Mucosa of descending colon (tissue), 3 donors: Measurements from ENCODE around the gene PDE10A. TPM values are rescaled to one million over a fixed set of nuclear protein-coding genes. Genes with fewer than 3 reads are reported as not detected.

Source experiments
- ATAC-seq: fragments of 200-7000 bp; cut with Tn5 transposase; one replicate; pipeline ENCODE4 v1.9.1; 2020; ENCODE audit warnings: mild to moderate bottlenecking, moderate library complexity
- DNase-seq, 3 donors: peaks; one replicate each; pipeline ENCODE4 v3.0.0-alpha.2; 2020
- H3K36me3 ChIP-seq: fragments of 200-600 bp; one replicate; pipeline ENCODE4 v1.8.0; 2021; ENCODE audit warnings: low read depth, mild to moderate bottlenecking
- H3K4me1 ChIP-seq: fragments of 200-600 bp; one replicate; pipeline ENCODE4 v1.8.0; 2021; ENCODE audit warnings: low read depth, mild to moderate bottlenecking
- H3K4me3 ChIP-seq: fragments of 200-600 bp; one replicate; pipeline ENCODE4 v1.8.0; 2021; ENCODE audit warnings: mild to moderate bottlenecking
- H3K9me3 ChIP-seq: fragments of 200-600 bp; one replicate; pipeline ENCODE4 v1.8.0; 2021; ENCODE audit warnings: mild to moderate bottlenecking
- intact Hi-C, 2 donors: fragments of 100-400 bp; cut with DNase I in 1 of 2; cut with micrococcal nuclease in 1 of 2; formaldehyde crosslinking; loops; one replicate each; pipeline versions ENCODE4 v1.11.0 to v1.11.1; 2022; cut with DNase I, micrococcal nuclease
- total RNA-seq, 3 donors: library from RNA; stranded (reverse); fragmentation: NEBNext Ultra II Directional in 2 of 3; extraction: Animal tissue kit (Norgen Biotek cat#: 25700) in 2 of 3; gene quantifications; one replicate each; pipeline versions ENCODE4 v1.2.1 to v1.2.4, GENCODE V29; 2021 to 2023
- TF ChIP-seq, protein P1 (sequence below): fragments of 200-600 bp; IDR thresholded peaks from one replicate; pipeline ENCODE4 v1.8.0; 2022; ENCODE audit warnings: antibody characterized with exemption, mild to moderate bottlenecking
- donor health status: DM: no; HTN: no; CAD: no; lungs with moderate emphysema.
- donor health status: DM: no; HTN: no; CAD: no.
- donor health status: DM: no; HTN: yes; CAD: no.

PDE10A gene
- total RNA-seq, 3 donors from 2014 or later = 1.7 to 18.0 (median 1.7) TPM

DNA sequence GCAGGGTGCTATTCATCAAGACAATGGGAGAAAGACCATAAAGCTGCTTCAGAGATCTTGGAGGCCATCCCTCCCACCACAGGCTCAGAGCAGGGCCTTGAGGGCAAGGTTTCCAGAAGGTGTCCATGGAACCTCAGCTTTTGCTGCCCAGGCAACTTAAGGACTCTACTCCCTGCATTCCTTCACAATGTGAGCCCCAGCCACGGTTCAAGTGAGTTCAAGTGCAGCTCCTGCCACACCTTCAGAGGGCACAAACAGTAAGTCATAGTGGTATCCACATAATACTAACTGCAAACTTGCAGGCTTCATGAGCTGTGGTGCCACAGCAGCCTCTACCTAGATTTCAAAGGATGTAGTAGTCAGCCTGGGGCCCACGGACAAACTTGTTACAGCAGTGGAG lies 209.6 kb downstream of the PDE10A start:
- Histone ChIP-seq H3K4me3 (no peak overlapping the region), H3K36me3 (no peaks in the 10 kb centered on the region), H3K4me1 (no peaks in the 10 kb centered on the region), H3K9me3 (no peaks in the 10 kb centered on the region)
- ATAC-seq = no peak
- intact Hi-C loops = no loop called here
- no peak for DNase-seq
- TF ChIP-seq, protein P1, sequence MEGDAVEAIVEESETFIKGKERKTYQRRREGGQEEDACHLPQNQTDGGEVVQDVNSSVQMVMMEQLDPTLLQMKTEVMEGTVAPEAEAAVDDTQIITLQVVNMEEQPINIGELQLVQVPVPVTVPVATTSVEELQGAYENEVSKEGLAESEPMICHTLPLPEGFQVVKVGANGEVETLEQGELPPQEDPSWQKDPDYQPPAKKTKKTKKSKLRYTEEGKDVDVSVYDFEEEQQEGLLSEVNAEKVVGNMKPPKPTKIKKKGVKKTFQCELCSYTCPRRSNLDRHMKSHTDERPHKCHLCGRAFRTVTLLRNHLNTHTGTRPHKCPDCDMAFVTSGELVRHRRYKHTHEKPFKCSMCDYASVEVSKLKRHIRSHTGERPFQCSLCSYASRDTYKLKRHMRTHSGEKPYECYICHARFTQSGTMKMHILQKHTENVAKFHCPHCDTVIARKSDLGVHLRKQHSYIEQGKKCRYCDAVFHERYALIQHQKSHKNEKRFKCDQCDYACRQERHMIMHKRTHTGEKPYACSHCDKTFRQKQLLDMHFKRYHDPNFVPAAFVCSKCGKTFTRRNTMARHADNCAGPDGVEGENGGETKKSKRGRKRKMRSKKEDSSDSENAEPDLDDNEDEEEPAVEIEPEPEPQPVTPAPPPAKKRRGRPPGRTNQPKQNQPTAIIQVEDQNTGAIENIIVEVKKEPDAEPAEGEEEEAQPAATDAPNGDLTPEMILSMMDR = no peak

- ATAC-seq (no peak), DNase-seq (no peak)
- Histone ChIP-seq H3K36me3 (no peaks in the 10 kb centered on the region), H3K4me3 (no peak overlapping the region), H3K4me1 (no peaks in the 10 kb centered on the region), H3K9me3 (no peaks in the 10 kb centered on the region)
- intact Hi-C loops = no loop called here
- TF ChIP-seq, protein P1 = no peak
Observed at GRCh38 chr6:165451838-165452237, 211.2 kb downstream of the PDE10A start.

- TF ChIP-seq, protein P1 = no peak
- ATAC-seq = no peak
- Histone ChIP-seq H3K4me1 (no peaks in the 10 kb centered on the region), H3K4me3 (no peak overlapping the region), H3K9me3 (no peaks in the 10 kb centered on the region), H3K36me3 (no peaks in the 10 kb centered on the region)
- DNase-seq = no peak
- intact Hi-C loops = loop anchor here in 1 of 2 donors (10.0 kb wide), 1 partner anchor 407 kb away; no protein-coding TSS in a partner anchor
Observed at GRCh38 chr6:165448210-165448609, 214.8 kb downstream of the PDE10A start.

DNA sequence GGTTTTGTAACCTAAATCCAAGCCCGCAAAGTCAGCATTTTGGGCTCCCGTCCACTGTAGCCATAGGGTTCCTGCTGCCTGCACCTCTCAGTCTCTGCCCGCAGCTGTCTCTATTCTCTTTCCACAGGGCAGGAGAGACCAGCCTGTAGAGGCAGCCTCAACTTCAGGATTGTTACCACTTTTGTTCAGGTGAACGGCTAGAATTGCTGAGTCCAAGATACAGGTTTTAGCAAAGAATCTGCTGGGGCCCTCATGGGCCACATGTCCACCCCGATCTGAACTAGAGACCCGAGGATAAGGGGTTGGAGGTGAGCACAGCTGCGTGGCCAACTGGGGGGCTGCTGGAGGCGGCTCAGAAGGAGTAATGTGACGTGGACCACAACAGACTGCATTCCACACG lies 215.9 kb downstream of the PDE10A start:
- H3K4me1 ChIP-seq = no peaks in the 10 kb centered on the region
- no peaks in the 10 kb centered on the region for H3K36me3 ChIP-seq
- DNase-seq (no peak), ATAC-seq (no peak)
- TF ChIP-seq, protein P1 = no peak
- H3K4me3 ChIP-seq = no peak overlapping the region
- no peaks in the 10 kb centered on the region for H3K9me3 ChIP-seq
- intact Hi-C loops = loop anchor here in 1 of 2 donors (10.0 kb wide), 1 partner anchor 408 kb away; no protein-coding TSS in a partner anchor

- Histone ChIP-seq H3K9me3 (no peaks in the 10 kb centered on the region), H3K4me1 (no peaks in the 10 kb centered on the region), H3K36me3 (no peaks in the 10 kb centered on the region), H3K4me3 (no peak overlapping the region)
- TF ChIP-seq, protein P1 = no peak
- ATAC-seq (no peak), DNase-seq (no peak)
- intact Hi-C loops = loop anchor here in 1 of 2 donors (10.0 kb wide), 1 partner anchor 408 kb away; no protein-coding TSS in a partner anchor
Observed at GRCh38 chr6:165446331-165446730, 216.7 kb downstream of the PDE10A start.

GRCh38 chr6:165443462-165443861 lies 219.6 kb downstream of the PDE10A start:
- DNase-seq (no peak), ATAC-seq (no peak)
- TF ChIP-seq, protein P1 = no peak
- no peaks in the 10 kb centered on the region for H3K36me3 ChIP-seq
- intact Hi-C loops = loop anchor here in 1 of 2 donors (10.0 kb wide), 1 partner anchor 411 kb away; no protein-coding TSS in a partner anchor
- no peak overlapping the region for H3K4me3 ChIP-seq
- H3K4me1 ChIP-seq = no peaks in the 10 kb centered on the region
- H3K9me3 ChIP-seq = no peaks in the 10 kb centered on the region
